ENCODE measurements around the gene CCDC116.
"Not testable (repeated sequence)": the region's sequence is repeated elsewhere in the genome, so short reads cannot be mapped to it uniquely, and the experiment has no call there.

Gene CCDC116

DNA sequence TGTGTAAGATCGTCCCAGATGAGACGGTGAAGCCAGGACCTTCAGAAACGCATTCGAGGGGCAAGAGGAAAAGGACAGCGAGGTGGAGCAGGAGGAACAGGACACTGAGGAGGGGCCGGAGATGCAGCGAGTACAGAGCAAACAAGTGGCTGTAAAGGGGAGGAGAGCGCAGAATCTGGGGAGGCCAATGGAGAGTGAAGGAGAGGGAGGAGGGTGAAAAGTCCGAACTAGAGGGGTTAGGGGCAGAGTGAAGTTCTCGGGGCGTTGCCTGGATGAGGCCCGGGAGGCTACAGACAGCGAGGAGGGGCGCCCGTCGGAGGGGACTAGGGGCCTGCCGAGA is 24.4 kb downstream of the CCDC116 start:
- DNase-seq, result no peak

DNA sequence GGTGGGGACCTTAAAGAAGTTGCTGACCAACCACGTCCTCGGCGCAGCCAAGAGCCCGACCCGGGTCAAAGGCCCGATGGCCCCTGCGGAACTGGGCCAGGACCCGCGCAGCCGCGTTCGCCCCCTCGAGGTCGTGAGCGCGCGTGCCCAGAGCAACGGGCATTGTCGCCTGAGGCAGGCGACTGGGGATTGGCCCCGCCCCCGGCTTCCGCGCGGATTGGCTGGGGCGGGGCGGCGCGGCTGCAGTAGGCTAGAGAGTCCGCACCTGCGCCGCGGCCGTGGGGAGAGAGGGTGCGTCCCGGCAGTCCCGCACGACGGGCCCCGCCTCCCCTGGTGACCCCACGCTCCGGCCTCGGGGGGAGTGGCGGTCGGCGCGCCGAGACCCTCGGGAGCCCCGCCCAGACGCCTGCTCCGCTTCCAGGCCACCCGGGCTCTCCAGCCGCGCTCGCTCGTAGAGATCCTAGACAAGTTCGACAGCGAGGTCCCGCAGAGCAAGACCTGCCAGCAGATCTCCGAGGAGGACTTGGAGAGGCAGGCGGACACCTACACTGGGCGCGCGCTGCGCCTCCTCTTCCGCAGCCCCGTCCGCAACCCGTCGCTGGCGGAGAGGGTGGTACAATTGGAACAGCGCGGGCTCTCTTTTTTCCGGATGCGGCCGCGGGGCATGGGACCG is 24.9 kb downstream of the CCDC116 start:
- DNase-seq, result peak; percentile 96

DNA sequence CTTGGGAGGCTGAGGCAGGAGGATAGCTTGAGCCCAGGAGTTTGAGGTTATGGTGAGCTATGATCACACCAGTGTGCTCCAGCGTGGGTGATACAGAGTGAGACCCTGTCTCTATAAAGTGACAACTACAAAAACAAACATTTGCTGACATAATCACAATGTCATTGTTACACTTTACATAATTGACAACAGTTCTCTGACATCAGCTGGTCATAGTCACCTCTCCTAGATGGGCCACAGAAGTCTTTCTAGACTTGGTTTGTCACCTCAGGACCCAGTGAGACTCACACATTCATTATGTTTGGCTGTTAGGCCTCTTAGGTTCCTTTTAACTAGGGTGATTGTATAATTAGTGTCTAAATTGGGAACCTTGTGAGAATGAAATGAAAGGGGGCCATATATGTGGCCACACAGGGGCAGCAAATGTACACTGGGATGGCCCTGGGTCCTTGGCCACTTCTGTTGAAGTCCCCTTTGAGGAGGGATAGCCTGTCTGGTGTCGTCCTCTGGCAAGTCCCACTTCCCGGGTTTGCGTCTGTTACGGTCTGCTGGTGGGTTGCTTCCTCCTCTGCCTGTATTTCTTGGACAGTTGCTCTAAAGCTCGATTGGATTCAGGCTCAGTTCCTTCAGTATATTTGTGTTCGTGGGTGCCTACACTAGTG is 27.4 kb downstream of the CCDC116 start:
- DNase-seq, result no peak

DNA sequence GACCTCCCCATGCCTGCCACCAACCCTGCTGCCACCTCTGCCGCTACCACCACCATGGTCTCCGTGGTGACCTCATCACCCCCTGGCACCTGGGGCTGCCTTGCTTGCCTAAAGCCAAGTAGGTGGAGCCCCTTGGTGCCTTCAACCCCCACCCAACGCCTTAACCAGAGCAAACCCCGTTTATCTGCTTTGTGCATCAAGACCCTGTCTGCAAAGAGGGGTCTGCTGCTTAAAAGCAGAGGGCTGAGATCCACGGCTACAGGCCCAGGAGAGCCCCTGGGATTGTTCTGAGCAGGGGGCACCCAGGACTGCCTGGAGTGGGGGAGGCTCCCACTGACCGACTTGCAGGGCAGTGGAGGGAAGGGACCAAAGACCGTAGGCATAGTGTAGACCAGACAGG is 28.3 kb downstream of the CCDC116 start:
- DNase-seq, result no peak

DNA sequence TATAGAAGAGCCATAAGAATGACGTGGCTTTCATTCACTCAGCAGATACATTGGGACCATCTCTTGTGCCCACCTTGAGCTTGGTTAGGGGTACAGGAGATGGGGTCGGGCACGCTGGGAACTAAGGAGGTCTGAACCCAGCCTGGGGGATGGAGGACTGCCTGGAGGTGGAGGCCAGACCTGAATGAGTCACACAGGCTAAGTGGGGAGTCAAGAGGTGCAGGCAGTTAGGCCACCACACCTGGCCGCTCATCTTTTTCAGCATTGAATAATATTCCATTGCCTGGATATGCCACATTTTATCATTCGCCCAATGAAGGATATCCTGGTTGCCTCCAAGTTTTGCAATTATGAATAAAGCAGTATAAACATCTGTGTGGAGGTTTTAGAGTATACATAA is 29.4 kb downstream of the CCDC116 start:
- DNase-seq, result no peak

DNA sequence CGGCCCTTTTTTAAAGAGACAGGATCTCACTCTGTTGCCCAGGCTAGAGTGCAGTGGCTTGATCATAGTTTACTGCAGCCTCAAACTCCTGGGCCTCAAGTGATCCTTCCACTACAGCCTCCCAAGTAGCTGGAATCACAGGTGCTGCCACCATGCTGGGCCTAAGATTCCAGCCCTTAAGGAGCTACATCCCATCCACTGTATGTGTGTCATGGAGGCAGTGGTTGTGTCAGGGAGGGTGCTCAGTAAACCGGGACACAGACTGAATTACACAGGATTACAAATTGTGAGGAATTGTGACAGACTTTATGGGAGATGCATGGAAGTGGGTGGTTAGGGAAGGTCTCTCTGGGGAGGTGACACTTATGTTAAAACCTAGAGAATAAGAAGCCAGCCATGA is 31.2 kb downstream of the CCDC116 start:
- DNase-seq, result no peak

DNA sequence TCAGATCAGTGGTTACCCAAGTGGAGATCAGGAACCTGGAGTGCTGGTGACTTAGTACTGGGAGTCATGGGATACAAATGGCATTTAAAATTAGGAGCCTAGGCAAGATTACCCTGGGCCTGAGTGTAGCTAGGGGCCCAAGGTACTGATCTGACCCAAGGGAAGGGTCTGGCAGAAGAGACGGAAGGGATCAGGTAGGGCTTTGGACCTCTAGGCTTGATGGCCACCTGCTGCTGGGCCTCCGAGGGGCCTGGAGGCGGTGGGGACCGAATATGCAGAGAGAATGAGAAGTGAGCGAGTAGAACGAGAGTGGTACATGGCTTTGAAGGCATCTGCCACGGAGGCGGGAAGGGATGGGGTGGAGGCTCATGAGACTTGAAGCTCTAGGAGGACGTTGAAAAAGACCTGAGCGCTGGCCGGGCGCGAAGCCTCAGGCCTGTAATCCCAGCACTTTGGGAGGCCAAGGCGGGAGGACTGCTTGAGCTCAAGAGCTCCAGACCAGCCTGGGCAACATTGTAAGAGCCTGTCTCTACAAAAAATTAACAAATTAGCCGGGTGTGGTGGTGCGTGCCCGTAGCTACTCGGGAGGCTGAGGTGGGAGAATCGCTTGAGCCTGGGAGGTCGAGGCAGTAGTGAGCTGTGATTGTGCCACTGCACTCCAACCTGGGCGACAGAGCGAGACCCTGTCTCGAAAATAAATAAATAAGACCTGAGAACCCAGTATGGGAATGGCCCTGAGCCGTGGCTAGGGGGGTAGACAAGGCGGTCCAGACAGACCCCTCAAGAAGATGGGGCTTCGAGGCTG is 32.7 kb downstream of the CCDC116 start:
- DNase-seq, result no peak

DNA sequence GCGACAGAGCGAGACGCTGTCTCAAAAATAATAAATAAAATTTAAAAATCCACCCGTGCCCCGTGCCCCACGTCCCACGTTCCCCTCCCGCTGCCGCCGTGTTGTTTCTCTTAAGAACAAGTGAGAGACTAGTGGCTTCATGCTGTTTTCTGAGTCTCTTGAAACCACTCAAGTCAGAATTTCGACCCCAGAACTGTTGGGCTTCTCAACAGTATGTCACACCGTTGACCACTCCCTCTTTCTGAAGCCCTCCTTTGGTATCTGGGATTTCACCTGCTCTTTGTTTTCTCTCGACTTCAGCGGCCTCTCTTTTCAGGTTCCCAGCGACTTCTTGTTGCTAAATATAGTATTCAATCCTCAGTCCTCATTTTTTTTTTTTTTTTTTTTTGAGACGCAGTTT is 34.2 kb downstream of the CCDC116 start:
- no peak for DNase-seq

DNA sequence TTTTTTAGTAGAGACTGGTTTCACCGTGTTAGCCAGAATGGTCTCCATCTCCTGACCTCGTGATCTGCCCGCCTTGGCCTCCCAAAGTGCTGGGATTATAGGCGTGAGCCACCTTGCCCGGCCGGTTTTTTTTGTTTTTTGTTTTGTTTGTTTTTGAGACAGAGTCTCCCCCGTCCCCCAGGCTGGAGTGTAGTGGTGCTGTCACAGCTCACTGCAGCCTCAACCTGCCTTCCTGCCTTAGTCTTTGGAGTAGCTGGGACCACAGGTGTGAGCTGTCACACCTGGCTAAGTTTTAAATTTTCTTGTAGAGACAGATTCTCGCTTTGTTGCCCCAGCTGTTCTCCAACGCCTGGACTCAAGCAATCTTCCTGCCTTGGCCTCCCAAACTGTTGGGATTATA is 36.5 kb downstream of the CCDC116 start:
- DNase-seq, result no peak

DNA sequence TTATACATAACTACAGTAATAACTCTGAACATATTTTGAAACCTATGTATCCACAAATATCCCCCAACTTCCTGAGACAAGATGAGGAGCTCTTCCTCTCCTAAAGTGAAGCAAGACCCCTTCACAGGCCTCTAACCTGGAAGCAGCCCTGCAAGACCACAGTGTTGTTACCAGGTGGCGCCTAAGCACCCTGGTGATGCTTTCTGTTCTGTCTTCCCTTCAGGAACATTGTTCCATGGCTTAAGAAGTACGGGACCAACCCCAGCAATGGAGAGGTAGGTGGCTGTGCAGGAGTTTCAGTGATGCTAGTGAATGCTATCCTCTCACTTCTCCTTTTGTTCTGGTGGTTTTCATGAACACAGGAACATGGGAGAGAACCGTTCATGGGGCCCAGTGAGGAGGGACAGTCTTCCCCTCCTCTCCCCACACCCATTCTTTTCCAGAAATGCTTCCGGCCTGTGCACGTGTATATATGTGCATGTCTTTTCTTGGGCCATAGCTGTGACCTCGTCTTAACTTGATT is 39.6 kb downstream of the CCDC116 start:
- no peak for DNase-seq

DNA sequence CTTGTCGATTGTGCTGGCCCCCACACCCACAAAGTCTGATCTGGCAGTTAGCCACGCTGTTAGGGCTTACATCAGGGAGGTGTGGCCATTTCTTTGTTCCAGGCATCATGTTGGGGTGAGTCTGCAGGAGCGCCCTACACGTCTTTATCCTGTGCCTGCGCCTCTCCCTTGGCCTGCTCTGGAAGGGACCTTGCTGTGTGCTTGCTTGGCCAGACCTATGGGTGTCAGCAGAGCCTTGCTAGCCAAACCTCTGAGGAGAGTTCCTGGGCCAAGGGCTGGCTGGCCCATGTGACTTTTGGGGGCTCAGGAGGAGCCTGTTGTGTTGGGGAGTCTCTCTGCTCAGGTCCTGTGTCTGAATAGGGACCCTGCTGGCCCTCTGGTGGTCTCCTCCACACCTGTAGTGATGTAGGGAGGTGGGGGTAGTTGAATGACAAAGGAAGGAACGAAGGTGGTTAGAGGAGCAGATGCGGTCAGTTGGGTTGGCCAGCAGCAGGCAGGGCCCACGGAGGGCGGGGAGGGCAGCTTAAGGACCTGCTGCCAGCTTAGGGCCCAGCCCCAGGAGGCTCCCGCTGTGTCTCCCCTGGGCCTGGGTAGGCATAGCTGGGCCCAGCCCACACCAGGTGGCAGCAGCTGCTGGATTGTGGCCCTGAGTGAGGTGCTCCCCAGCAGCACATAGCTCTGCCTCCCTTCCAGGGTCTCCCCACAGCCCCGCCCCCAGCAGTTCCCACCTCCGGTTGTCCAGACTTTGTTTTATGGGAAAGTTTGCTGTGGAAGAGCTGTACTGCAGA is 41.2 kb downstream of the CCDC116 start:
- no peak for DNase-seq

DNA sequence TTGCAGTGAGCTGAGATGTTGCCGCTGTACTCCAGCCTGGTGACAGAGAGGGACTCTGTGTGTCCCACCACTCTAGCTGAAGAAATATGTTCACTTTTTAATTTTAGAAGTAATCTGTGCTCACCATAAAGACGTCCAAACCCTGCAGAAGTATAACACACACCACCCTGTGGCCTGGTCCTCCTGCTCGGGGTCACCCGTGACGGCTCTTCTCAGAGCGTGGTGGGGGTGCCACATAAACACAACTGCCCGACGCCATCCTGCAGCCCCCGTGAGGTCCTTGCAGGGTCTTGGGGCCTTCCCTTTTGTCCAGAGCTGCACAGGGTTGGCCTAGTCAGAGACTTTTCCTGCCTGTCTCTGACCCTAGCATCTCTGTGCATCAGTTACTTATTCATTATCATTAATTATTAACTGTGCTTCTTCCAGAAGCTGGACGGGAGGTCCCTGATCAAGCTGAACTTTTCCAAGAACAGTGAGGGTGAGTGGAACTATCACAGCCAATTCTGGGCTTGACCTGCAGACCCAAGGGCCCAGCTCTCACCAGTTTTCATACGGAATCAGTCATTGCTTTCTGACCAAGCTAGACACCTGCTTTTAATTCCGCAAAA is 42.2 kb downstream of the CCDC116 start:
- DNase-seq, result no peak

DNA sequence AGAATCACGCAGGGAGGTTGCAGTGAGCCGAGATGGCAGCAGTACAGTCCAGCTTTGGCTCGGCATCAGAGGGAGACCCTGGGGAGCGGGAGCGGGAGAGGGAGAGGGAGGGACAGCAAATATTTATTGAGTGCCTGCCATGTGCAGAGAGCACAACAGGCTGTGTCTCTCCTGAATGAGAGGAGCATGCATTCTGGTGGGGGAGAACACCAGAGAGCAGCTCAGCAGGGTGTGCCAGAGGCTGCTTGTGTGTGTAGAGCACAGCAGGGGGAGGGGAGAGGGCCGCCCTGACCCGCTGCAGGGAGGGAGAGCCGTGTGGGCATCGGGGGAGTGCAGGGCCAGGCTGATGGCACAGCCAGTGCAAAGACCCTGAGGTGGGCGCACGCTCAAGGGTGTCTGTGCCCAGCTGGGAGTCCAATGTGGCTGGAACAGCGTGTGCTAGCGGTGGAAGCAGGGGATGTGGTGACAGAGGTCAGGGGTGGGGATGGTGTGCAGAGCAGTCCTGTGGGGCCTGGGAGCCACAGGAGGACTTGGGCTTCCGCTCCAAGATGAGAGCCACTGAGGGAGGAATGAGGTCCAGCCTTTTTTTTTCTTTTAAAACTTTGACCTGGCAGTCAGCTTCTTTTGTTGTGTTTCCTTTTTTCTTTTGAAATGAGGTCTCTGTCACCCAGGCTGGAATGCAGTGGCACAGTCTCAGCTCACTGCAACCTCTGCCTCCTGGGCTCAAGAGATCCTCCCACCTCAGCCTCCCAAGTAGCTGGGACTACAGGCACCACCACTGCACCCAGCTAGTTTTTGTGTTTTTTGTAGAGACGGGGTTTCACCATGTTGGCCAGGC is 45.3 kb downstream of the CCDC116 start:
- DNase-seq, result no peak

DNA sequence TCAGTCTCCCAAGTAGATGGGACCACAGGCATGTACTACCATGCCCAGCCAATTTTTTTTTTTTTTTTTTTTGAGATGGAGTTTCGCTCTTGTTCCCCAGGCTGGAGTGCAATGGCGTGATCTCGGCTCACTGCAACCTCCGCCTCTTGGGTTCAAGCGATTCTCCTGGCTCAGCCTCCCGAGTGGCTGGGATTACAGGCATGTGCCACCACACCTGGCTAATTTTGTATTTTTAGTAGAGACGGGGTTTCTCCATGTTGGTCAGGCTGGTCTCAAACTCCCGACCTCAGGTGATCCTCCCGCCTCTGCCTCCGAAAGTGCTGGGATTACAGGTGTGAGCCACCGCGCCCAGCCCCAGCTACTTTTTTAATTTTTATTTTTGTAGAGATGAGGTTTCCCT is 46.3 kb downstream of the CCDC116 start:
- DNase-seq, result not testable (repeated sequence)

DNA sequence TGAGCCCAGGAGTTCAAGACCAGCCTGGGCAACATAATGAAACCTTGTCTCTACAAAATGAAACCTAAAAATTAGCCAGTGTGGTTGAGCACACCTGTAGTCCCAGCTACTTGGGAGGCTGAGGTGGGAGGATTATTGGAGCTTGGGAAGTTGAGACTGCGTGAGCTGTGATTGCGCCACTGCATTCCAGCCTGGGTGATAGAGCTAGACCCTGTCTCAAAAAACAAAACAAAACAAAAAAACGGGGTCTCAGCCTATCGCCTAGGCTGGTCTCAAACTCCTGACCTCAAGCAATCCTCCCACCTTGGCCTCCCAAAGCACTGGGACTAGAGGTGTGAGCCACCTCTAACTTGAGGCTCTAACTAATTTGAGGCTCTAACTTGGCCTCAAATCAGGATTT is 46.8 kb downstream of the CCDC116 start:
- no peak for DNase-seq

DNA sequence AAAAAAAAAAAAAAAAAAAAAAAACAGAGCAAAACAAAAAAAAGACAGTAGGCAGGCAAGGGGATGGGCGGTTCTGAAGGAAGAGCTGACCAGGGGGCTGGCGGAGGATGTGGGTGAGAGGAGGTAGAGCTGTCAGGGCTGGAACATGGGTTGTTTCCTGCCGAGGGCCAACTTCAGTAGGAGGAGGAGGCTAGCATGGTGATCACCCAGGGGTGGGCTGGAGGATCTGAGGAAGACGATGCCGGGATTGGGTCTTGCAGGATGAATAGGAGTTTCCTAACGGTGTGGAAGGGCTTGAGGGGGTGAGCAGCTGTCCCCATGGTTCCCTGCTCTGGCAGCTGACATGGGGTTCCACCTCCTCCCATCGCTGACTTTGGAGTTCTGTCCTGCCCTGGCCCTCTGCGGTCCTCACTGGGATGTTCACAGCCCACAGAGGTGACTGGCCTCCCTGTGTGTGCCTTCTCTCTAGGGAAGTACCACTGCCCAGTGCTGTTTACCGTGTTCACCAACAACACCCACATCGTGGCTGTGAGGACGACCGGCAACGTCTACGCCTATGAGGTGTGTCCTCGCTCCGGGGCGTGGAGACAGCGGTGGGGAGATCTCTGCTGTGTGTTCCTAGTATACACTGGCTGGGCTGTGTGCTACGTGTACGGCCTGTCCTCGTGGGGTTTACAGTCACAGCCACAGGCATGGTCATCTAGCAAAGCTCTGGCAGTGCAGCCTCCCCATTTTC is 48.4 kb downstream of the CCDC116 start:
- DNase-seq, result no peak

DNA sequence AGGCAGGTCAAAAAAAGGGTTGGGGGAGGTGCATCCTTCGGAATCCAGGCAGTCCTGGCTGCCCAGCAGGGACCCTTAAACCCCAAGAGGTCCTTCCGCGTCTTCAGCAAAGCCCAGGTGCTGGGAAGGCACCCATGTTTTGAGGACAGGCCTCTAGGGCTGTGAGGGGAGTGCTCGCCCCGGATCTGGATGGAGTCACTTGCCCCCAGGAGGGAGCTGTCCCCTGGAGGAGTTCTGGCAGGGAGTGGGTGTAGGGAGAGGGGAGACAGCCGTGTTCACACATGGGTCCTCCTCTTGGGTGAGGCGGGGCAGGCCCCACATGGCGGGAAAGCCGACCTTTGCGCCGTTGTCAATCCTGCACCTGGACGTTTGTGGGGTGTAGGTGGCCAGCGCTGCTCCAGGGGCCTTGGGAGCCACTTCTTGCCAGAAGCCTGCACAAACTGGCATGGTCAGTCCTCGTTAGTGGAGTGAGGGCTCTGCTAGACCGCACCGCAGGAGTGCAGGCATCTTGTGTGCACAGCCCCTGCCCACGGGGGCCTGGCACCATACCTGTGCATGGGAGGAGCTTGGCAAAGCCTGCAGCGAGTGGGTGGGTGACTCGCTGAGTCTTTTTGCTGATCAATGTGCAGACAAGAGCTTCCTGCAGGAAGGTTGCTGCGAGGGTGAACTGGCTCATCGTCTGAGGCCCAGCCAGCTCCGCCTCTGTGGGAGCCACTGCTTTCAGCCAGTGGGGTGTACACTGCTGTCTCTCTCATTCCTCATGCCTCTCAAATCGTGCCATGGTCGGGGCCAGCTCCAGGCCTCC is 49.2 kb downstream of the CCDC116 start:
- DNase-seq, result no peak

DNA sequence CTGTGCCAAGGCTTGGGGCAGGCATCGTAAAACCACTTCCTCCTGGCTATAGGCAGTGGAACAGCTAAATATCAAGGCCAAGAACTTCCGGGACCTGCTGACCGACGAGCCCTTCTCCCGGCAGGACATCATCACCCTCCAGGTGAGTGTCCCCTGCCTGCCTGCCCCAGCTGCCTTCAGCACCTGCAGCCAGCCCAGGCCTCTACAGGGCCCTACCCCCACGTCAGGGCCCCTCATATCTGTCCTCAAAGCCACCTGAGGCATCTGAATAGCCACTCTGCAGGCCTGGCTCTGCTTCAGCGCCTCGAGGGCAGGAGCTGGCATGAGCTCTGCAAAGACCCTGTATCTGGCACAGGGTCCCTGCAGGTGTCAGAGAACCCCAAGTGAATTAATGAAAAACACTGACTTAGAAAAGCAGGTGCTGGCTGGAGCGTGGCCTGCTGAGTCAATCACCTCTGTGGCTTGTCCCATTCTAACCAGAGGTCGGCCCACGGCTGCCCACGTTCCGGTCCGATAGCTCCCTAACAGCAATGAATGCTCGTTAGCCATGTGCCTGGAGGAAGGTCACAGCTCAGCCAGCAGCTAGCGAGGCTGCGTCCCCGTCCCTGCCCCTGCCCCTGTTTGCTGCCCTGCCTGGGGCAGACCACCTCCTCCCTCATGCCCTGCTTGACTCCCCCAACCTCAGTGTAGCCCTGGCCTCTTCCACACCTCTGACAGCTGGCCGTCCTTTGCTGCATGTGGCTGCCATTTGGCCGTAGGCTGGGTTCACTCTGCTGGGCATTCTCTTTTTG is 50.0 kb downstream of the CCDC116 start:
- no peak for DNase-seq

DNA sequence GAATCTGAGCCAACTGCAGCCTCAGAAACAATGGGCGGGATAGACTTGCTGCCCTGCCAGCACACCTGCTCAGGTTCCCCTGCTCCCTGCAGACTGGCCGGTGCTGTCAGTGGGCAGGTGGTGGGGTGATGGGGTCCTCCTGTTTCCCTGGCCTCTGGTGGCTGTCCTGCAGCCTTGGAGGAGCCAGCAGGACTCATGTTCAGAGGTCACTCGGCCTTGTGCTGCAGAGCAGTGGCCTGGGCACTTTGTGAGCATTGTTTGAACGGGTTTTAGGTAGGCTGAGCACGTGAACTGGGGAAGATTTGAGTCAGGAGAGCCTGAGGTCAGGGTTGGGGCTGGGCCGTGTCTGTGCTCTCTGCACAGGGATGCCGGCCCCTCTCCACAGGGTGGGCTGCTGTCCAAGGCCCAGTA is 50.8 kb downstream of the CCDC116 start:
- no peak for DNase-seq
